ENCODE data around the gene PPP6R3.

PPP6R3 gene

GRCh38 chr11:68654978-68655377 lies 194.4 kb downstream of the PPP6R3 start:
- no peak for DNase-seq

- no peak for DNase-seq
Observed at GRCh38 chr11:68655406-68655805, 194.9 kb downstream of the PPP6R3 start.

GRCh38 chr11:68655806-68656205 lies 195.3 kb downstream of the PPP6R3 start:
- DNase-seq: no peak

- no peak for DNase-seq
Observed at GRCh38 chr11:68657021-68657780, 196.6 kb downstream of the PPP6R3 start.

- no peak for DNase-seq
Observed at GRCh38 chr11:68658097-68658496, 197.5 kb downstream of the PPP6R3 start.

GRCh38 chr11:68658661-68659060 lies 198.1 kb downstream of the PPP6R3 start:
- DNase-seq: no peak

- no peak for DNase-seq
Observed at GRCh38 chr11:68659158-68659921, 198.8 kb downstream of the PPP6R3 start.

- no peak for DNase-seq
Observed at GRCh38 chr11:68660066-68660810, 199.7 kb downstream of the PPP6R3 start.

- no peak for DNase-seq
Observed at GRCh38 chr11:68661014-68661413, 200.5 kb downstream of the PPP6R3 start.

- no peak for DNase-seq
Observed at GRCh38 chr11:68661697-68662603, 201.4 kb downstream of the PPP6R3 start.

- no peak for DNase-seq
Observed at GRCh38 chr11:68663482-68664010, 203.0 kb downstream of the PPP6R3 start.

GRCh38 chr11:68664141-68664540 lies 203.6 kb downstream of the PPP6R3 start:
- DNase-seq: no peak

- DNase-seq: no peak
Observed at GRCh38 chr11:68664906-68665305, 204.4 kb downstream of the PPP6R3 start.
